ENCODE results near the gene SF3B2.
"Not testable (repeated sequence)": the region's sequence is repeated elsewhere in the genome, so short reads cannot be mapped to it uniquely, and the experiment has no call there.

Gene SF3B2

DNA sequence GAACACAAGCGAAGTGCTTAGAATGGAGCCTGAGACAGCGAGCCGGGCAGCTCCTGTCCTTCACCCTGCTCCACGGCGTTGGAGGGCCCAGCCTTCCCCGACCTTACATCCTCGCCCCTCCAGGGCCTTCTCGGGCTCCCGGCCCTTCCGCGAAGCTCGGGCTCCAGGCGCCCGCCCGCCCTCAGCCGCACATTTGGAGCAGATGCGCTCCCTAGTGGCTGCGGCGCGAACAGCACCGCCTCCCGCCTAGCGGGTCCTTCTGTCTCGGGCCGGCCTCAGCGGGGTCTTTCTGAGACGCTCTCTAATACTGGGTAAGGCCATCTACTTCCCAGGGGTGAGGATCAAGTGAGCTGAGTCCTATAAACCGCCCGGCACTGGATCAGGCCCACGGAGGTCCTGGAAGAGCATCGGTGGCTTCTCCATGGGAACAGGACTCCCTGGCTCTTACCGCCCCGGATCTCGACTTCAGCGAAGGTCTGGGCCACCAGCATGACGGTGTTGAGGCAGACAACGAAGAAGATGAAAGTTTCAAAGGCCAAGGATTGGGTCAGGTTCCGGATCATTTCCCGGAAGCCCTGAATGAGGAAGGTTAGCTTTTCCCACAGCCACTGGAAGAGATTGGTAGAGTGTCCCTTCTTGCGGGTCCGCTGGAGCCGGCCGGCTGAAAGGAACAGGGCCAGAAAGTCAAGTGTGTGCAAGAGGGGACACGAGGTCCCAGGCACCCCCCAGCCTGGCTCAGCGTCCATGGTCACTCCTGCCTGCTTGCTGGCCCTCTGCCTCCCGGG lies 29.6 kb upstream of the SF3B2 start:
- H3K27ac ChIP-seq = no peak overlapping the region
- H2AFZ ChIP-seq = peak overlapping the region; percentile 86
- no peaks in the 10 kb centered on the region for H3K9me3 ChIP-seq (ENCODE audit: control insufficient read depth, low read length)
- no peak overlapping the region for H3K4me3 ChIP-seq (ENCODE audit: low read depth, low read length)
- no peak overlapping the region for H3K9ac ChIP-seq
- no peaks in the 10 kb centered on the region for H3K79me2 ChIP-seq
- TF ChIP-seq CTCF (IDR thresholded peaks at IDR 0.05) = peak; percentile 87
- peak overlapping the region; percentile 58 for H3K4me2 ChIP-seq (ENCODE audit: low read length)
- H3K4me1 ChIP-seq = peaks cover 2% of the 10 kb centered on the region
- no peaks in the 10 kb centered on the region for H3K27me3 ChIP-seq (ENCODE audit: control insufficient read depth, insufficient read depth, low read length)
- no peaks in the 10 kb centered on the region for H3K36me3 ChIP-seq (ENCODE audit: control insufficient read depth, insufficient read depth, low read length)

DNA sequence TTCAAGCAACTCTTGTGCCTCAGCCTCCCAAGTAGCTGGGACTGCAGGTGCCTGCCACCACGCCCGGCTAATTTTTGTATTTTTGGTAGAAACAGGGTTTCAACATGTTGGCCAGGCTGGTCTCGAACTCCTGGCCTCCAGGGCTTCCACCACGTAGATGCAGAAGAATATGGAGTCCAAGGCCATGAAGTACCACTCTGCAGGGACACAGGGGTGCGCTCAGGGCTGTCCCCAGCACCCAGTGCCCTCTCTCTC lies 29.1 kb upstream of the SF3B2 start:
- not testable (repeated sequence) for H3K27me3 ChIP-seq (ENCODE audit: control insufficient read depth, insufficient read depth, low read length); H3K27ac ChIP-seq; H3K79me2 ChIP-seq; H3K4me2 ChIP-seq (ENCODE audit: low read length); H3K9me3 ChIP-seq (ENCODE audit: control insufficient read depth, low read length); H3K9ac ChIP-seq; H2AFZ ChIP-seq; H3K4me1 ChIP-seq; H3K4me3 ChIP-seq (ENCODE audit: low read depth, low read length); H3K36me3 ChIP-seq (ENCODE audit: control insufficient read depth, insufficient read depth, low read length)

DNA sequence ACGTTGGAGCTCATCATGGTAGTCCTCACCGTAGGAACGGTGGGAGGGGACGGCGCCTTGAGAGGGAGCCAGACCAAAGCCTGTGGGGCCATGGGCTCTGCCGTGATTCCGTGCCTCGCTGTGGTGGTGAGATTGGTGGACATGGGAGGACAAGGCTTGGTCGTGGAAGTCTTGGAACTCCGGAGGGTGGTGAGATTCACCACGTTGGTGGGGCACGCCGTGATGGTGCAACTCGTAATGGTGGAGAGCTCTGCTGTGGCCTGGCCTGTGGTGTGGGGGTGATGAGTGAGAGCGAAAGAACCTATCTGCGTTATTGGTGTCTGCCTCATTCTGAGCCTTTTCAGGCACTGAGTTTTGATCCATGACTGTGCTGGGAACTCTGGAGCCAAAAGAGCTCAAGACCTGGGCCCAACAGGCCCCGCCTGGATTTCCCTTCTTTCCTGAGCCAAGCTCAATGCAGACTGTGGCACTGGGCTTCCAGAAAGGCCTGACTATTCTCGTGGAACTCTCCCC lies 26.1 kb upstream of the SF3B2 start, which contains the start of gene CATSPER1:
CATSPER1 (minus strand) TSS at position 463 of the 513 bp plus-strand sequence; CDS start at position 363, 100 bp downstream.
- H3K27ac ChIP-seq = no peak within 1 kb of the TSS
- H3K36me3 ChIP-seq (ENCODE audit: control insufficient read depth, insufficient read depth, low read length) = no peaks in the 10 kb centered on the region
- no peak within 1 kb of the TSS for H3K4me3 ChIP-seq (ENCODE audit: low read depth, low read length)
- no peak within 1 kb of the TSS for H2AFZ ChIP-seq
- no peaks in the 10 kb centered on the region for H3K9me3 ChIP-seq (ENCODE audit: control insufficient read depth, low read length)
- peaks cover 2% of the 10 kb centered on the region for H3K4me1 ChIP-seq
- H3K9ac ChIP-seq = no peak within 1 kb of the TSS
- no peaks in the 10 kb centered on the region for H3K27me3 ChIP-seq (ENCODE audit: control insufficient read depth, insufficient read depth, low read length)
- no peak within 1 kb of the TSS for H3K4me2 ChIP-seq (ENCODE audit: low read length)
- TF ChIP-seq CTCF (IDR thresholded peaks at IDR 0.05) = no peak
- H3K79me2 ChIP-seq = no peaks in the 10 kb centered on the region

DNA sequence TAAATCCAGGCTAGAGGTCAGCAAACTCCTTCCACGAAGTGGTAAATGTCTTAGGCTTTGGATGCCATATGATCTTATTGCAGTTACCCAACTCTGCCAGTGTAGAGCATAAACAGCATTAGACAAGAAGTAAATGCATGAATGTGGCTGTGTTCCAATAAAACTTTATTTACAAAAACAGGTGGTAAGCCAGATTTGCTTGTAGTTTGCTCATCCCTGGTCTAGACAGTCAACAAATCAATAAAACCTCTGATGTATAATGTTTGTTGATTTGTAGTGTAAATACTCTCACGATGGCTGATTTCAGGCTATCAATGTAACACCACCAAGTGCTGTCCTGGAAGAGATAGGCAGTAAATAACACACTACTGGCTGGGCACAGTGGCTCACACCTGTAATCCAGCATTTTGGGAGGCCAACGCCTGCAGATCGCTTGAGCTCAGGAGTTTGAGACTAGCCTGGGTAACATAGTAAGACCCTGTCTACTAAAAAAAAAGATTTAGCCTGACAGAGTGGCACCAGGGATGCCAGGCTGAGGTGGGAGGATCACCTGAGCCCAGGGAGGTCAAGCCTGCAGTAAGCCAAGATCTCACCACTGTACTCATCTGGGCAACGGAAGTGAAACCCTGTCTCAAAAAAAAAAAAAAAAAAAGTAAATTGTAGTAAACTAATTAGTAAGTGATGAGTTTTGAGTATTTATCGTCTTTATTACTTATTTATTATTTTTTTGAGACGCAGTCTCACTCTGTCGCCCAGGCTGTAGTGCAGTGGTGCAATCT lies 19.0 kb upstream of the SF3B2 start:
- Histone ChIP-seq H3K27me3 (ENCODE audit: control insufficient read depth, insufficient read depth, low read length) (no peaks in the 10 kb centered on the region), H3K4me2 (ENCODE audit: low read length) (no peak overlapping the region), H2AFZ (no peak overlapping the region), H3K79me2 (no peaks in the 10 kb centered on the region), H3K9ac (no peak overlapping the region), H3K27ac (no peak overlapping the region), H3K4me1 (no peaks in the 10 kb centered on the region), H3K36me3 (ENCODE audit: control insufficient read depth, insufficient read depth, low read length) (no peaks in the 10 kb centered on the region), H3K9me3 (ENCODE audit: control insufficient read depth, low read length) (no peaks in the 10 kb centered on the region), H3K4me3 (ENCODE audit: low read depth, low read length) (no peak overlapping the region)
- TF ChIP-seq CTCF (IDR thresholded peaks at IDR 0.05) = no peak

- H3K4me3 ChIP-seq (ENCODE audit: low read depth, low read length) = no peak overlapping the region
- H3K4me2 ChIP-seq (ENCODE audit: low read length) = no peak overlapping the region
- H3K9me3 ChIP-seq (ENCODE audit: control insufficient read depth, low read length) = no peaks in the 10 kb centered on the region
- no peaks in the 10 kb centered on the region for H3K27me3 ChIP-seq (ENCODE audit: control insufficient read depth, insufficient read depth, low read length)
- H3K9ac ChIP-seq = no peak overlapping the region
- H3K27ac ChIP-seq = no peak overlapping the region
- no peaks in the 10 kb centered on the region for H3K4me1 ChIP-seq
- peak overlapping the region; percentile 38 for H2AFZ ChIP-seq
- H3K36me3 ChIP-seq (ENCODE audit: control insufficient read depth, insufficient read depth, low read length) = no peaks in the 10 kb centered on the region
- no peaks in the 10 kb centered on the region for H3K79me2 ChIP-seq
- TF ChIP-seq CTCF (IDR thresholded peaks at IDR 0.05) = no peak
Observed at GRCh38 chr11:66035653-66036333, 16.4 kb upstream of the SF3B2 start.
